ENCODE results near the gene TMEM94. TPM values are rescaled to one million over a fixed set of nuclear protein-coding genes. Genes with fewer than 3 reads are reported as not detected.
"Not testable (repeated sequence)": the region's sequence is repeated elsewhere in the genome, so short reads cannot be mapped to it uniquely, and the experiment has no call there.

The TMEM94 gene
- total RNA-seq, 1 experiment from 2014 or later = 53.2 TPM

DNA sequence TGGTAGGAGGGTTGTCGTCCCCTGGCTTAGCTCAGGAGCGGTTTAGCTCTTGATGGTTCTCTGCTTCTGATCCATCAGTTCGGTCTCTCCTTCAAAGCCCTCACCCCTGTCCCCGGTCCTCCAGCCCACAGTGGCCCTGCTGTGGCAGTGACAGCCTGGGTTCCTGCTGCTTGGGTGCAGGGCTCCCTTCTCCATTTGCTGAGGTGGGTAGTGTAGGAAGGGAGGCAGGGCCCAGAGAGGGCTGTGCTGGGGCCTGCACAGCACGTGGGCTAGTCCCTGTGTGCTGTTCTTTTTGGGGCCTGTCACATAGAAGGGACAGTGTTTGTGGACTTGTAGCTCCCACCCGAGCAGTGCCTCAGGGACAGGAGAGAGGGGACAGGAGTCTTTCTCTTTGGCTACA, 18.3 kb downstream of the TMEM94 start:
- in situ Hi-C loops (cut with HindIII; ENCODE audit: low sequenced_read_pairs) = no loop called here
- no peak for DNase-seq (ENCODE audit: low spot score)

GRCh38 chr17:75475144-75475835, 18.9 kb downstream of the TMEM94 start:
- in situ Hi-C loops (cut with HindIII; ENCODE audit: low sequenced_read_pairs) = no loop called here
- no peak for DNase-seq (ENCODE audit: low spot score)

- in situ Hi-C loops (cut with HindIII; ENCODE audit: low sequenced_read_pairs) = no loop called here
- no peak for DNase-seq (ENCODE audit: low spot score)
These were observed 19.4 kb downstream of the TMEM94 start for GRCh38 chr17:75475851-75476250.

DNA sequence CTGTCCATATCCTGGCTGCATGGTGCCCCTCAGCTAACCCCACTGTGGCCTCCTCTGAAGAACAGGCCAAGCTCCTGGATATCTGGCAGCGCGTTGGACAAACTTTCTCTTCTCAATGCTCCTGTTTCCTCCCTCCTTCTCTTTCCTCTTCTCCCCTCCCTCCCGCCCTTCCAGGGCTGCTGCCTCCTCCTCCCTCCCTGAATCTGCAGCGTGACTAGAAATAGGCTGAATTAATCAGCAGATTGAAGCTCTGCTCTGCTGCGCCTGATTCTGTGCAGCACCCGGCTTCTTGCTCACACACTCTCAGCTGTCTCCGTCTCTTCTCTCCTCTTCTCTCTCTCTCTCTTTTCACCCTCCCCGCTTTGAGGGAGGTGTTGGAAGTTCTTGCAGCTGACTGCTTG, 19.8 kb downstream of the TMEM94 start:
- in situ Hi-C loops (cut with HindIII; ENCODE audit: low sequenced_read_pairs) = no loop called here
- no peak for DNase-seq (ENCODE audit: low spot score)

DNA sequence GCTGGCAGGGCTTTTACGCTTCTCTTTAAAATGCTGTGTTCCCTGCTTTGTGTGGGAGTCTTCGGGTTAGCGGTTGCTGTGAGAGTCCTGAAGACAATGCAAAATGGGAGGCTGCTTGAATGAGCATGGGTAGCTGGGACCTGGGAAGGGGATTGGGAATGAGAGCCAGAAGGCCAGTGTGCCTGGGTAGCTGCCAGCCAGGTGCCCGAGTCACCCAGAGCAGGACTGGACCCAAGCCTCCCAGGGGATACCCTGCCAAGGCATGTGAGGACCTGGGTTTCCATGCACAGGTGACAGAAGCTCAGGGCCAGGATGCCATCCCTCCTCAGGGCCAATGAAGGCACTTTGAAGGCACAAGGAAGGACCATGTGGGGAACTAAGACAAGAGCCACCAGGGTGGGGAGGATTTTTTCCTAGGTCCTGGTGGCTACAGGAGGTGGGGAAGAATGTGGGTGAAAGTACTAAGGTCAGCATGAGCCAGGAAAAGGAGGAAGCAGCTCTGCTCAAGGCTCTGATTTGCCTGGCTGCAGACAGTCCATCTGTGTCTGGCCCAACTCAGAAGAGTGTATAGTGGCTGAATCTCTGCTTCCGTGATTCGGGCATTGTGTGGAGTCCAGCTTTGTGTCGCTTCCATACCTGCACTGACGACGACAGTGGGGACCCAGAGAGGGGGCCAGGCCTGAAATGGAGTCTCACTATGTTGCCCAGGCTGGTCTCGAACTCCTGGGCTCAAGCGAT, 20.5 kb downstream of the TMEM94 start:
- in situ Hi-C loops (cut with HindIII; ENCODE audit: low sequenced_read_pairs) = no loop called here
- DNase-seq (ENCODE audit: low spot score) = no peak

DNA sequence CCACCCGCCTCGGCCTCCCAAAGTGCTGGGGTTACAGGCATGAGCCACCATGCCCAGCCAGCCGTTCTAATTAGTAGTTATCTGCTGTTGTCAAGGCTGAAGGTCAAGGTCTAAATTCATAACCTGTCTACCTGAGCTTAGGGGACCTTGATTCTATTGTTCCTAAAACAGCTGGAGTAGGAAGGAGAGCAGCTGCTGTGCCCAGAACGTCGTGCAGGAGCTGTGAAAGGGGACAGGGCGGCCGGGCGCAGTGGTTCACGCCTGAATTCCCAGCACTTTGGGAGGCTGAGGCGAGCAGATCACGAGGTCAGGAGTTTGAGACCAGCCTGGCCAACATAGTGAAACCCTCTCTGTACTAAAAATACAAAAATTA, 21.0 kb downstream of the TMEM94 start:
- DNase-seq (ENCODE audit: low spot score); in situ Hi-C loops (cut with HindIII; ENCODE audit: low sequenced_read_pairs): not testable (repeated sequence)

GRCh38 chr17:75478508-75478907, 22.1 kb downstream of the TMEM94 start:
- DNase-seq (ENCODE audit: low spot score) = no peak
- in situ Hi-C loops (cut with HindIII; ENCODE audit: low sequenced_read_pairs) = no loop called here

DNA sequence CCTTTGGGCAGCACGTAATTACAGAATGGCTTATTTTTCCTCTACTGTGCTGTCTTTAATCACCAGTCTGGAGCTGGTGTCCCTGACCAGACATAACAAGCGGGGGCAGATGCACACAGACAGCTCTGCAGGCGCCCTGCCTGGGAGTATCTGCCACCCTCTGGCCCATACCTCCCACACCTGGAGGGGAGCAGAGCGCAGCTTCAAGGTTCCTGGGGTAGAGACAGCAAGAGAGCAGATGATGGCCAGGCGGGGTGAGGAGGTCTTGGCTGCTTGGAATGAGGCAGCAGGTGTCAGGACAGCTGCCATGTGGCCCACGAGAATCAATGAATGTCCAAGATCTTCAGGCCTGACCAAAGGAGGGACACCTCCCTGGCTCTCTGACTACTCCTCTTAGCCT, 23.8 kb downstream of the TMEM94 start:
- peak; percentile 45 for DNase-seq (ENCODE audit: low spot score)
- in situ Hi-C loops (cut with HindIII; ENCODE audit: low sequenced_read_pairs) = no loop called here

DNA sequence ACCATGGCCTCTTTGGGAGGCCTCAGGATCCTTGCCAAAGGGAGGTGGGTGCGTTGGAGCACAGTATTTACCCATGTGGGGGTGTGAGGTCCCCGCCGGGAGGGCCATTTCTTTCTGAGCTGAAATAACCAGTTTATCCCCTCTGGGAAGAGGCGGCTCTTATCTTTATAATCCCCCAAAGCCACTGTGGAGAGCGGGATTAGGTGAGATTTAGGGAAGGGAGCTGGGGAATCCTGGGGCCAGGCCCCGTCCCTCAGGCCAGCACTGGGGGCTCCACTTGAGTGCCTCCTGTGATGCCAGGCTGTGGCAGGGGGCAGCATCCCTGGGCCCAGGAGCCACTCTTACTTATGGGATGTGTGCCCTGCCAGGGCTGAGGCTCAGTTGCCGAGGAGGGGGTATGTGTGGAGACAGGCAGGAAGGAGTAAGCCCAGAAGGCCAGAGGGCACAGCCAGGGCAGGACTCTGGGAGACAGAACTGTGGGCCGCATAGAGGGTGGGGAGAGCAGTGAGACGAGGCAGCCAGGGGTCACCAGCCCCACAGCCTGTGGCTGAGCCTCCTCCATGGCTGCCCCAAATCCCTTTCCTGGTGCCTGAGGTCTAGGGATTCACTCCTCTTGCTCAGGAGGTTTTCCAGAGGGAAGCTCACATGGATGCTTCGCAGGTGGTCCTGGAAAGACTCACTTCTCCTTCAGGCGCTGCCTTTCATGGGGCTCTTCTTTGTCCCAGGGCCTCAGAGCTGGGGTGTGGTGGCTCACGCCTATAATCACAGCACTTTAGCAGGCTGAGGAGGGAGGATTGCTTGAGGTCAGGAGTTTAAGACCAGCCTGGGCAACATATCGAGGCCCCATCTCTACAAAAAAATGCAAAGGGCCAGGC, 25.0 kb downstream of the TMEM94 start:
- in situ Hi-C loops (cut with HindIII; ENCODE audit: low sequenced_read_pairs) = no loop called here
- no peak for DNase-seq (ENCODE audit: low spot score)

DNA sequence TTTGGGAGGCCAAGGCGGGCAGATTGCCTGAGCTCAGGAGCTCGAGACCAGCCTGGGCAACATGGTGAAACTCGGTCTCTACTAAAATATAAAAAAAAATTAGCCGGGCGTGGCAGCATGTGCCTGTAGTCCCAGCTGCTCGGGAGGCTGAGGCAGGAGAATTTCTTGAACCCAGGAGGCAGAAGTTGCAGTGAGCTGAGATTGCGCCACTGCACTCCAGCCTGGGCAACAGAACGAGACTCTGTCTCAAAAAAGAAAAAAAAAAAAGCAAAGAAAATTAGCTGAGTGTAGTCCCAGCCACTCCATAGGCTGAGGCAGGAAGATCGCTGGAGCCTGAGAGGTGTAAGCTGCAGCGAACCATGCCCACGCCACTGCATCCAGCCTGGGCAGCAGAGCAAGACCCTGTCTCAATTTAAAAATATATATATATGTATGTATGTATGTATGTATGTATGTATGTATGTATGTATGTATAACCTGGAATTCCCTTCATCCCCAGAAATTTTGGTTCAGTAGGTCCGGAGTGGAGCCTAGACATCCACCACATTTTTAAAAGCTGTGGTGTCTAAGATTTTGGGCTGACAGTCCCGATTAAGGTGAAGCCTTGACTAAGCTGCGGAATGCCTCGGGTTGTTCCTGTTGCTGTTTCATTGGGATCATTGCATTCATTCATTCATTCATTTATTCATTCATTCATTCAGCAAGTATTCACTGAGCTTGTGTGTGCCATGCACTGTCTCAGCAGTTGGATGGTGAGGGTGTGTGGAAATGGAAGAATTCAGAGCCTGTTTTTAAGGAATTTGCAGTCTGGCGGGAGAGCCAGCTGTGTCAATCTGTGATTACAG, 25.9 kb downstream of the TMEM94 start:
- no peak for DNase-seq (ENCODE audit: low spot score)
- in situ Hi-C loops (cut with HindIII; ENCODE audit: low sequenced_read_pairs) = no loop called here

DNA sequence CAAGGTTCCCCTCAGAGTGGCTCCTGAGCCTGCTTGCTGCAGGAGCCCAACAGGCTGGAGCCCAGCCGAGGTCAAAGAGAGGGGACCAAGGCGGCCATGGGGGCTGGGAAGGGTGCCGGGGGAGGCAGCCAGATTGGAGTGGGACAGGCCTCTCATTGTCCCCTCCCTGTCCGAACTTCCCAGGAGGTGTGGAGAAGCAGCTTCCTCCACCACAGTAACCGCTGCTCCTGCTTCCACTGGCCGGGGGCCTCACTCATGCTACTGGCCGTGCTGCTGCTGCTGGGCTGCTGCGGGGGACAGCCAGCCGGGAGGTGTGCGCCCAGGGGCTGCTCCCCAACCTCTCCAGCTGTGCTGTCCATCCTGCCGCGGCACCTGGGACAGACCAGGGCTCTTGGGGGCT, 29.3 kb downstream of the TMEM94 start:
- in situ Hi-C loops (cut with HindIII; ENCODE audit: low sequenced_read_pairs) = no loop called here

DNA sequence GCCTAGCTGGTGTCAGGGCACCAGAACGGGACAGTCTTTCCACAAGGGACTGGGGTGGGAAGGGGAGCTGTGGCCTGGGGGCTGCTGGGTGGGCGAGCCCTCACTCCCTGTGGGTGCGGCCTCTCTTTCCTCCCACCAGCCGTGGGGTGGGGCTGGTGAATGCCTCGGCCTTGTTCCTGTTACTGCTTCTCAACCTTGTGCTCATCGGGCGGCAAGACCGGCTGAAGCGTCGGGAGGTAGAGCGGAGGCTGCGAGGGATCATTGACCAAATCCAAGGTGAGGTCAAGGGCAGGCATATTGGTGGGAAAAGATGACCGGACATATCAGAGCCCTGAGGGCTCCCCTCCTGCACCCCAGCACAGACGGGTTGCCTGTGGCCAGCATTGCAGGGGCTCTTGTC, 29.7 kb downstream of the TMEM94 start:
- no peak for DNase-seq (ENCODE audit: low spot score)
- in situ Hi-C loops (cut with HindIII; ENCODE audit: low sequenced_read_pairs) = no loop called here

More for the DNA sequence above, 29.3 kb downstream of the TMEM94 start:
- DNase-seq (ENCODE audit: low spot score) = no peak

DNA sequence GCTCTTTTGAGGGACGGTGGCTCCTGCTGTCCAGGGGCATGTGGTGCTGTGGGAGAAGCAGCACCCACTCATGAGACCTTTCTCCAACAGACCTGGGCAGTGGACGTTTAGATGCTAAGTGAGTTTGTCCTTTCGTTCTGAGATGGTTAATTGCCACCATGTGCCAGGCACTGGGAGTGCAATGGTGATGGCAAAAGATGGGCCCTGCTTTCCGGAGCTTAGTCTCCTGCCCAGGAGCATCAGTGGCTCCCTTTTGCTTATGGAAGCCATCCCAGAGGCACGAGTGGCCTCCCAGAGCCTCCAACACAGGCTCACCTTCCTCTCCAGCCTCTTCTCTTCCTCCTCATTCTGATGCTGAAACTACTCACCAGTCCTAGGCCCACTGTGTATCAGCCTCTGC, 30.5 kb downstream of the TMEM94 start:
- DNase-seq (ENCODE audit: low spot score) = no peak
- in situ Hi-C loops (cut with HindIII; ENCODE audit: low sequenced_read_pairs) = no loop called here

GRCh38 chr17:75487351-75488070, 31.1 kb downstream of the TMEM94 start:
- peak; percentile 62 for DNase-seq (ENCODE audit: low spot score)
- in situ Hi-C loops (cut with HindIII; ENCODE audit: low sequenced_read_pairs) = no loop called here

DNA sequence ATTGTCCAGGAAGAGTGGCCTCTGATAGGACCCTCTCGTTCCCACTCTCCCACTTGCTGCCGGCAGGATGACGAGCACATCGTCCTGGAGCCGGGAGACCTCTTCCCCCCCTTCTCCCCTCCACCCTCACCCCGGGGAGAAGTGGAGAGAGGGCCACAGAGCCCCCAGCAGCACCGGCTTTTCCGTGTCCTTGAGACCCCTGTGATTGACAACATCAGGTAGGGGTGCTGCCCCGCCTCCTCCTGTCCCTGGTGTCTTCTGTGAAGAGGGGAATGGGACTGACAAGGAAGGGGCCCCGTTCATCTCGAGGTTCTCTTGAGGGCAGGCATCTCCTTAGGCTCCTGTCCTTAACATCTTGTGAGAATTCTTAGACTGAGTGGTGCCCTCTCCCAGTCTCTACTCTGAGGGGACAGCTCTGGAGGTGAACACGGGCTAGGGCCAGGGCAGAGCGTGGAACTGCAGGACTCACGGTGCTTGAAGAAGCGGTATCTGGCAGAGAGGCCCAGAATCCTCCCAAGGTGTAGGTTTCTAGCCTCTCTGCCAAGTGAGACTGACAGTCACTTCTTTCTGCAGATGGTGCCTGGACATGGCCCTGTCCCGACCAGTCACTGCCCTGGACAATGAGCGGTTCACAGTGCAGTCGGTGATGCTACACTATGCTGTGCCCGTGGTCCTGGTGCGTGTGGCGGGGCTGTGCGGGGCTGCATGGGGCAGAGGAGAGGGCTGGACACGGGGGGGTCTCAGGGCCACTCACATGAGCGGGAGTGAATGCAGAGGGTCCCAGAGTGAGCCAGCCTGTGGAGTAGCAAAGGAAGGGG, 32.5 kb downstream of the TMEM94 start:
- in situ Hi-C loops (cut with HindIII; ENCODE audit: low sequenced_read_pairs) = no loop called here
- no peak for DNase-seq (ENCODE audit: low spot score)

- in situ Hi-C loops (cut with HindIII; ENCODE audit: low sequenced_read_pairs) = no loop called here
These were observed 33.1 kb downstream of the TMEM94 start for GRCh38 chr17:75489511-75489955.

DNA sequence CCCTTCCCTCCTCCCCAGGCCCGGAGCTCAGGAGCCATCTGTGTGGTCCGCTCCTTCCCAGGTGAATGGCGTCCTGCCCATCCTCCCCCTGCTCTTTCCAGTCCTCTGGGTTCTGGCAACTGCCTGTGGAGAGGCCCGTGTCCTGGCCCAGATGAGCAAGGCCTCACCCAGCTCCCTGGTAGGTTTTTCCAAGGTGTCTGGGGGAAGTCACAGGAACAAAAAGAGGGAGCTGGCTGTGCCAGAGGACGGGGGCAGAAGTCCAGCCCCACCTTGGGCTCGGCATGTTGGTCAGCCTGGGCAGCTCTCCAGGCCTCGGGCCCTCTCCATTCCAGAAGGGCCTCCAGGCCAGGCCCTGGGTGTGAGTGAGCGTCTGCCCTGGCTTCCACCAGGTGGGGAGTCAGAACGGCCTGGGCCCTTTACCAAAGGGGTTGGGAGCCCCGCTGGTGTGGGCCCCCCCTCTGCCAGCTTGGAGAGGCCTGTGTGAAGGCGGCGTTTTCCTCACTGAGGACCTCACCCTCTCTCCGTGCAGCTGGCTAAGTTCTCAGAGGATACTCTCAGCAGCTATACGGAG, 33.8 kb downstream of the TMEM94 start:
- in situ Hi-C loops (cut with HindIII; ENCODE audit: low sequenced_read_pairs) = no loop called here
- peak; percentile 78 for DNase-seq (ENCODE audit: low spot score)

More at GRCh38 chr17:75489511-75489955, 33.1 kb downstream of the TMEM94 start:
- no peak for DNase-seq (ENCODE audit: low spot score)

Data from G401 (cell line).